Medulla oblongata (tissue), 1 donor: ENCODE results near the gene FILIP1.
A peak's percentile ranks its signal among the peaks of the same experiment; 100 is the strongest.

ENCODE experiments used
- DNase-seq: peaks from one replicate; pipeline ENCODE4 v3.0.0-alpha.2; 2015; ENCODE audit errors: extremely low spot score

FILIP1 gene

GRCh38 chr6:75267461-75267860 lies 226.1 kb downstream of the FILIP1 start:
- DNase-seq, result no peak

GRCh38 chr6:75266716-75267291 lies 226.8 kb downstream of the FILIP1 start:
- DNase-seq, result peak; percentile 71

GRCh38 chr6:75263401-75263750 lies 230.2 kb downstream of the FILIP1 start:
- DNase-seq, result no peak

- no peak for DNase-seq
Observed at GRCh38 chr6:75262716-75263400, 230.7 kb downstream of the FILIP1 start.

DNA sequence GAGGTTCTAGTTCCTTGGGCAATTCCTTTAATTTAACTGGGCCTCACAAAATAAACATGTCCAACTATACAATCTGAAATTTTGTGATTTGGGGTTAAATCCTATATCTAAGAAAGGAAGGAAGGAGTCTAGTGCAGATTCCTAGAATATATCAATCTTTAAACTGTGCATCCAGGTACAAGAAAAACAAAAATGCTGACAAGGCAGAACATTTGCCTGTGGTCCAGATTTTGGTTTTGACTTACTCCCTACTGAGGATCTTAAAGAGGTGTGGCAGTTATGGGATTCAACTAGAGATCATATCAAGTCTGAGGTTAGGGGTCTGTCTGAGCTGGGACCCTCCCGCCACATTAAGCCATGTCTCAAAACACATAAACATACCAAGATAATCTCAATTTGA lies 232.3 kb downstream of the FILIP1 start:
- no peak for DNase-seq

GRCh38 chr6:75257343-75258087 lies 236.1 kb downstream of the FILIP1 start:
- DNase-seq, result no peak

- no peak for DNase-seq
Observed at GRCh38 chr6:75250552-75250951, 243.0 kb downstream of the FILIP1 start.

- DNase-seq, result no peak
Observed at GRCh38 chr6:75249837-75250236, 243.8 kb downstream of the FILIP1 start.

DNA sequence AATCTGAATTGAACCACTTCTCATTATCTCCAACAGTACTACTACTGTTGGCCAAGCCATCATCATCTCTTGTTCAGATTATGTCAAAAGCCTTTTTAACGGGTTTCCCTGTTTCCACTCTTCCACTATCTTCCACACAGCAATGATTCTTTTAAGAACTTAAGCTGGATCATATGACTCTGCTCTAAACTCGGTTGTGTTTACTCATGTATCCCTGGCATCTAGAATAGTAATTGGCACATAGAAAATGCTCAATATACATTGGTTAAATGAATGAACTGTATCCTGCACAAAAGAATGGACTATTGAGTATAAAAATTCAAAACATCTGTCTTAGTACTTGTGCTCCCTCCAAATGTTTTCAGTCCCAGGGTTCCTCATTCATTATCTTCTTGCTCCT lies 247.2 kb downstream of the FILIP1 start:
- no peak for DNase-seq

DNA sequence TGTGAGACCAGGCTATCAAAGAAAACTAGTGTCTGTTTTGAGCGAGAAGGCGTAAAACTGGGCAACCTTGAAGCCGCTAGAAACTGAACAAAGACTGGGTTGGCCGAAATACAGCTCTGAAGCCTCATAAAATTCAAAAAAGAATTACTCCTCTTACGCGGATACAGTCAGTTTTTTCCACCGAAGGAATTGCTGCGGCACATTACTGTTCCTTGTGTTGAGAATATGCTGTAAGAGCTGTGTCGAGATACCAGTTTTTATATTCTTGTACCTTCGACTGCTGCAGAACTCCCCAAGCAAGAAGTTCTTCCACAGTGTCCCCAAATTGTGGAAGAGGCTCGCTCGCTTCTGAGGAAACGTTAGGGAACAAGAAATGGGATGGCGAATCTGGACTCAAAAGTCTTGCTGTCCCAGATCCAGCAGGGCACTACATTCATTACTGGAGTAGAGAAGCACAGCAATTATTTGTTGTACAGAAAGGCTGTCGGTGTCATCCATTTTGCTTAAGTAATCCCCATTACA lies 249.5 kb downstream of the FILIP1 start:
- DNase-seq, result no peak

DNA sequence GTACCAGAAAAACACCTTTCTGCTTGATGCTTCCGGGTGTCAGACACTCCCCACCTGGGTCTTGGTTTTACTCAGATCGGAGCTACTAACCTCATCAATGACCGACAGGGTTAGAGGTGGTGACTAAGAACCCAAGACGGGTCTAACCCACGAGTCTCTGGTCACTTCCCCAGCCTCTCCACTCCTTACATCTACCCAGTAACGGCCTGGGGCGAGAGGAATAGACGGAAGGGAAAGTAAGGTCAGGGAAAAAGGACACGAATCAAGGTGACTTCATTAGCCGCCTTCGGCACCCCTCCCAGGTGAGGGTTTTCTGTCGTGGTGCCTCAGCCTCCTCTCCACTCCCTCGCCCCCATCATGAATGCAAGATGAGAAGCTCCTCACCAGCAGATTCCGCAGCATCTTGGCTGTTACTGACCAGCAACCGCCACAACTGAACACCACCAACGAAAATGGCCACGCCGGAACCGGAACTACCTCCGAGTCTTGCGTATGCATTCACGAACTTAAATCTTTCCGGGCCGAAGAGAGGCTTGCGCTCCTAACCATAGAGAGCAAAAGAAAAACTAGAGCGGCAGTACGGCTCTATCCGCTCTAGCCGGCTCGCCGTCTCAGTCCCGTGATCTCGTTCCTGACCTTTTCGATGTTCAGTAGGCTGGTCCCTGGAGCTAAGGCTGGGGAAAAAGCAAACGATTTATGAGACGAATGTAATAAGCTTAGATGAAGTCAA lies 250.1 kb downstream of the FILIP1 start, which contains the start of gene COX7A2:
COX7A2 (minus strand) TSS at position 469 of the 730 bp plus-strand sequence; CDS start at position 402, 67 bp downstream.
- peak; percentile 98 for DNase-seq
